HepG2 (cell line): ENCODE data around the gene THEM5. TPM values are rescaled to one million over a fixed set of nuclear protein-coding genes. Genes with fewer than 3 reads are reported as not detected.

ENCODE experiments used
- CBFB ChIP-seq: sonication (generic); formaldehyde crosslinking; IDR thresholded peaks from 2 replicates; pipeline ENCODE4 v1.4.0; 2020; ENCODE audit warnings: missing genetic modification reagents
- CREBL2 ChIP-seq: sonication (generic); formaldehyde crosslinking; IDR thresholded peaks from 2 replicates; pipeline ENCODE4 v1.8.1; 2023; ENCODE audit warnings: missing genetic modification reagents, mild to moderate bottlenecking, borderline replicate concordance
- GATAD1 ChIP-seq: IDR thresholded peaks from 2 replicates; pipeline ENCODE4 v1.6.1; 2016; ENCODE audit warnings: missing genetic modification reagents, missing compliant biosample characterization
- HDAC1 ChIP-seq: sonication (generic); formaldehyde crosslinking; IDR thresholded peaks from 2 replicates; pipeline ENCODE4 v1.5.1; 2020; ENCODE audit warnings: mild to moderate bottlenecking, missing genetic modification reagents
- HNRNPL ChIP-seq: fragments of 200-400 bp; formaldehyde crosslinking; IDR thresholded peaks from 2 replicates; pipeline ENCODE4 v1.6.1; 2017; ENCODE audit warnings: mild to moderate bottlenecking, low read depth, low read length
- HOXD1 ChIP-seq: sonication (generic); formaldehyde crosslinking; IDR thresholded peaks from 2 replicates; pipeline ENCODE4 v1.5.0; 2020; ENCODE audit warnings: missing genetic modification reagents
- IKZF4 ChIP-seq: sonication (generic); formaldehyde crosslinking; IDR thresholded peaks from 2 replicates; pipeline ENCODE4 v1.5.1; 2020; ENCODE audit warnings: borderline replicate concordance, mild to moderate bottlenecking, low read depth, missing genetic modification reagents; ENCODE audit errors: not compliant biosample characterization
- JUN ChIP-seq: sonication (generic); formaldehyde crosslinking; IDR thresholded peaks from 2 replicates; pipeline ENCODE4 v1.4.0; 2020; ENCODE audit warnings: mild to moderate bottlenecking, missing genetic modification reagents
- MEIS1 ChIP-seq: sonication (generic); formaldehyde crosslinking; IDR thresholded peaks from 2 replicates; pipeline ENCODE4 v1.9.0; 2021; ENCODE audit warnings: mild to moderate bottlenecking, missing genetic modification reagents, moderate library complexity, borderline replicate concordance
- MLX ChIP-seq: IDR thresholded peaks from 2 replicates; pipeline ENCODE4 v1.6.1; 2016
- NBN ChIP-seq: fragments of 450-650 bp; conservative IDR thresholded peaks from 2 replicates; pipeline ENCODE4 v1.6.1; 2017
- PCBP1 ChIP-seq: fragments of 200-400 bp; formaldehyde crosslinking; IDR thresholded peaks from 2 replicates; pipeline ENCODE4 v1.6.1; 2017; ENCODE audit warnings: mild to moderate bottlenecking, low read depth, low read length, borderline replicate concordance
- RNF2 ChIP-seq: fragments of 450-650 bp; conservative IDR thresholded peaks from 2 replicates; pipeline ENCODE4 v1.6.1; 2016; ENCODE audit warnings: low read depth
- RXRA ChIP-seq: sonication (generic); formaldehyde crosslinking; IDR thresholded peaks from 2 replicates; pipeline ENCODE4 v1.5.1; 2020; ENCODE audit warnings: missing genetic modification reagents
- SIX1 ChIP-seq: sonication (generic); formaldehyde crosslinking; IDR thresholded peaks from 2 replicates; pipeline ENCODE4 v1.4.0; 2020; ENCODE audit warnings: missing genetic modification reagents, borderline replicate concordance
- SP5 ChIP-seq: IDR thresholded peaks from 2 replicates; pipeline ENCODE4 v1.6.1; 2016; ENCODE audit warnings: low read depth, borderline replicate concordance
- U2AF1 ChIP-seq: fragments of 200-400 bp; formaldehyde crosslinking; optimal IDR thresholded peaks from 2 replicates; pipeline ENCODE3; 2017; ENCODE audit warnings: mild to moderate bottlenecking, low read depth, low read length
- WIZ ChIP-seq: sonication (generic); formaldehyde crosslinking; IDR thresholded peaks from 2 replicates; pipeline ENCODE4 v1.5.1; 2020; ENCODE audit warnings: mild to moderate bottlenecking, missing genetic modification reagents
- ZKSCAN8 ChIP-seq: IDR thresholded peaks from 2 replicates; pipeline ENCODE4 v1.6.1; 2016; ENCODE audit warnings: borderline replicate concordance, missing genetic modification reagents, missing compliant biosample characterization
- ZNF354B ChIP-seq: sonication (generic); formaldehyde crosslinking; IDR thresholded peaks from 2 replicates; pipeline ENCODE4 v1.8.0; 2022; ENCODE audit warnings: mild to moderate bottlenecking, missing genetic modification reagents
- ZNF414 ChIP-seq: sonication (generic); formaldehyde crosslinking; IDR thresholded peaks from 2 replicates; pipeline ENCODE4 v1.5.0; 2020; ENCODE audit warnings: missing genetic modification reagents
- ZNF564 ChIP-seq: sonication (generic); formaldehyde crosslinking; IDR thresholded peaks from 2 replicates; pipeline ENCODE4 v1.8.1; 2023; ENCODE audit warnings: mild to moderate bottlenecking, missing genetic modification reagents
- ZNF569 ChIP-seq: sonication (generic); formaldehyde crosslinking; IDR thresholded peaks from 2 replicates; pipeline ENCODE4 v1.5.0; 2020; ENCODE audit warnings: mild to moderate bottlenecking, missing genetic modification reagents, moderate library complexity, borderline replicate concordance
- ZNF577 ChIP-seq: sonication (generic); formaldehyde crosslinking; IDR thresholded peaks from 2 replicates; pipeline ENCODE4 v1.4.0; 2020; ENCODE audit warnings: mild to moderate bottlenecking, low read depth, missing genetic modification reagents, borderline replicate concordance
- ZNF724P ChIP-seq: sonication (generic); formaldehyde crosslinking; IDR thresholded peaks from 2 replicates; pipeline ENCODE4 v1.8.0; 2022; ENCODE audit warnings: missing genetic modification reagents, borderline replicate concordance
- ZNF749 ChIP-seq: sonication (generic); formaldehyde crosslinking; IDR thresholded peaks from 2 replicates; pipeline ENCODE4 v1.8.0; 2022; ENCODE audit warnings: mild to moderate bottlenecking, missing genetic modification reagents, moderate library complexity, borderline replicate concordance
- ZNF816 ChIP-seq: sonication (generic); formaldehyde crosslinking; IDR thresholded peaks from 2 replicates; pipeline ENCODE4 v1.8.0; 2022; ENCODE audit warnings: missing genetic modification reagents, mild to moderate bottlenecking, borderline replicate concordance
- ZSCAN22 ChIP-seq: sonication (generic); formaldehyde crosslinking; IDR thresholded peaks from 2 replicates; pipeline ENCODE4 v1.4.0; 2020; ENCODE audit warnings: mild to moderate bottlenecking, missing genetic modification reagents
- polyA plus RNA-seq, 8 experiments: library from polyadenylated mRNA; depleted of rRNA in 3 of 8; stranded (reverse) in 7 of 8; unstranded in 1 of 8; fragments of >200 nt; fragmentation: Illumina TruSeq in 4 of 8; extraction: Trizol in 4 of 8; gene quantifications; 2 replicates each; pipeline versions ENCODE4 v1.2.1 to v1.2.3, GENCODE V29; 2011 to 2016; ENCODE audit warnings: low read depth in 4 of 8, missing spikeins in 1 of 8, mixed read lengths in 1 of 8; ENCODE audit not compliant: insufficient read depth in 1 of 8
- total RNA-seq, 5 experiments: library from RNA; depleted of rRNA; stranded (reverse); fragments of >200 nt; fragmentation: Illumina TruSeq; extraction: Trizol; gene quantifications; 2 replicates each; pipeline ENCODE4 v1.2.3, GENCODE V29; 2016; ENCODE audit warnings: low read depth in 1 of 5
- TF ChIP-seq, protein P1 (sequence below): sonication (generic); formaldehyde crosslinking; IDR thresholded peaks from 2 replicates; pipeline ENCODE4 v1.4.0; 2020; ENCODE audit warnings: mild to moderate bottlenecking, missing genetic modification reagents
- TF ChIP-seq, protein P2 (sequence below): fragments of 450-650 bp; IDR thresholded peaks from 2 replicates; pipeline ENCODE4 v1.6.1; 2016

THEM5 gene
- total and polyA plus RNA-seq, 2 of the 13 experiments (the other 11 are each of a cell fraction or from before 2014, with no cell fraction given), result not detected

DNA sequence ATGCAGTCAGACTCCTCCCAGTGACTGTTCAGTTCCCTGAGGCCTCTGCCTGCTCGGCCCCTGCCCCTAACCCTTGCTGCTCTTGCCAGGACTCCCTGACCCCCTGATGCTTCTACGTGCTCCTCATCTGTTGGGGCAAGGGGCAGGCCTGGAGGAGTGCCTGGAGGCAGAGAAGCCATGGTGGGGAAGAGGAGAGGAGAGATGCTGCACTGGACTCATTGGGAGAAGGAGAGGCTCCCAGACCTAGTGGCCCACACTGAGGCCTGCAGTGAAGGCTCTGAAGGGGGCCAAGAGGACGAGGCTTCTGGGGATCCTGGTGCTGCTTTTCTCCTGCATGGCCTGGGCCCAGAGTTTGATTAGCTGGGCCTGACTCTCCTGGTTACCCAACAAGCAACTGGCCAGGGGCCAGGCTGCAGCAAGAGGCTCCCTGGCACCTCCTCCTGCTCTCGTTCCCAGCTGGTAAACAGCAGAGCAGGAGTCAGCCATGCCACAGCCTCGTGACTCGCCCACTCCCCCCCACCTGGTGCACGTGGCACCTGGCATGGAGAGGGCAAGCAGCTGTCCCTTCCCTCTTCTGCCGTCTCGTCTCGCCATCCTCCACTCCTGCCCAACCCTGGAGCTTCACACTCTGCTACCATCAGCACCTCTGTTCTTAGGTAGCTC lies 21.1 kb downstream of the THEM5 start (continued):
- no peak for TF ChIP-seq ZKSCAN8 (CRISPR knock-in tag)
- no peak for TF ChIP-seq HOXD1 (CRISPR knock-in tag)
- TF ChIP-seq SP5, result peak; percentile 55
- TF ChIP-seq, protein P1, sequence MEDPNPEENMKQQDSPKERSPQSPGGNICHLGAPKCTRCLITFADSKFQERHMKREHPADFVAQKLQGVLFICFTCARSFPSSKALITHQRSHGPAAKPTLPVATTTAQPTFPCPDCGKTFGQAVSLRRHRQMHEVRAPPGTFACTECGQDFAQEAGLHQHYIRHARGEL (CRISPR knock-in tag), result no peak
- TF ChIP-seq HNRNPL, result peak; percentile 88
- TF ChIP-seq RXRA (CRISPR knock-in tag), result peak; percentile 68
- no peak for TF ChIP-seq RNF2
- no peak for TF ChIP-seq CBFB
- peak; percentile 59; the same call in 1 of the 2 replicates for TF ChIP-seq ZNF414 (CRISPR knock-in tag)
- no peak for TF ChIP-seq ZNF569 (CRISPR knock-in tag)
- TF ChIP-seq WIZ (CRISPR knock-in tag), result no peak
- no peak for TF ChIP-seq ZNF564 (CRISPR knock-in tag)
- peak; percentile 99 for TF ChIP-seq MLX (CRISPR knock-in tag)
- no peak for TF ChIP-seq ZNF816
- no peak for TF ChIP-seq JUN
- TF ChIP-seq U2AF1, result no peak
- TF ChIP-seq, protein P2, sequence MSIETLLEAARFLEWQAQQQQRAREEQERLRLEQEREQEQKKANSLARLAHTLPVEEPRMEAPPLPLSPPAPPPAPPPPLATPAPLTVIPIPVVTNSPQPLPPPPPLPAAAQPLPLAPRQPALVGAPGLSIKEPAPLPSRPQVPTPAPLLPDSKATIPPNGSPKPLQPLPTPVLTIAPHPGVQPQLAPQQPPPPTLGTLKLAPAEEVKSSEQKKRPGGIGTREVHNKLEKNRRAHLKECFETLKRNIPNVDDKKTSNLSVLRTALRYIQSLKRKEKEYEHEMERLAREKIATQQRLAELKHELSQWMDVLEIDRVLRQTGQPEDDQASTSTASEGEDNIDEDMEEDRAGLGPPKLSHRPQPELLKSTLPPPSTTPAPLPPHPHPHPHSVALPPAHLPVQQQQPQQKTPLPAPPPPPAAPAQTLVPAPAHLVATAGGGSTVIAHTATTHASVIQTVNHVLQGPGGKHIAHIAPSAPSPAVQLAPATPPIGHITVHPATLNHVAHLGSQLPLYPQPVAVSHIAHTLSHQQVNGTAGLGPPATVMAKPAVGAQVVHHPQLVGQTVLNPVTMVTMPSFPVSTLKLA, result peak; percentile 98
- no peak for TF ChIP-seq NBN
- TF ChIP-seq ZNF749 (CRISPR knock-in tag), result no peak
- no peak for TF ChIP-seq PCBP1
- no peak for TF ChIP-seq ZNF724P (CRISPR knock-in tag)
- no peak for TF ChIP-seq ZSCAN22 (CRISPR knock-in tag)
- peak; percentile 61 for TF ChIP-seq HDAC1 (CRISPR knock-in tag)
- no peak for TF ChIP-seq CREBL2 (CRISPR knock-in tag)
- TF ChIP-seq MEIS1 (CRISPR knock-in tag), result no peak
- TF ChIP-seq GATAD1 (CRISPR knock-in tag), result peak; percentile 65; the same call in 1 of the 2 replicates
- TF ChIP-seq ZNF354B (CRISPR knock-in tag), result no peak
- TF ChIP-seq SIX1 (CRISPR knock-in tag), result no peak
- no peak for TF ChIP-seq ZNF577 (CRISPR knock-in tag)
- no peak for TF ChIP-seq IKZF4 (CRISPR knock-in tag)
